Measurements from ENCODE around the gene TMEM39A.

The TMEM39A gene

DNA sequence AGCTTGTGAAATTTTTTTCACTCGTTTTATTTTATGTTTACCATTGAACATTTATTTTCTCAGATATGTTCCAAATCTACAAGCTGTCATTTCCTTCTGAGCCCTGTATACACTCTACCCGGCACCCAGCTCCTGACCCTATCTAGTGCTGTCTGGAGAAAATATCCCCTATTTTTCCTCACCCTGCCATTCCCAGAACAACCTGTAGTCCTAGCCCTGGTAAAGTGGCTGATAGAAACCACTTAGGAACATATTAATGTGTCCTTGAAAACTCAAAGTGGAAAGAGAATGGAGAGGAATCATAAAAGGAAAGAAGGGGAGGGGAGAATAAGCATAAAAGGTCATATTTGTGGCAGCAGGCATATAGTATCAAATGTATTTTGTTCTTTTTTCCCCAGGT lies 26.7 kb upstream of the TMEM39A start:
- no peak for DNase-seq
- Histone ChIP-seq H3K36me3 (replicated peaks; ENCODE audit: insufficient read depth, low read length) (no peaks in the 10 kb centered on the region), H3K4me2 (ENCODE audit: low read depth, low read length) (no peak overlapping the region)

GRCh38 chr3:119485563-119485962 lies 22.1 kb upstream of the TMEM39A start:
- Histone ChIP-seq H3K9ac (ENCODE audit: low read length) (no peak overlapping the region), H3K9me3 (replicated peaks; ENCODE audit: insufficient read depth, low read length) (no peaks in the 10 kb centered on the region), H3K27ac (ENCODE audit: low read length) (no peak overlapping the region), H3K9me2 (replicated peaks; ENCODE audit: insufficient read depth, low read length) (no peaks in the 10 kb centered on the region), H3K4me3 (ENCODE audit: low read length) (no peak overlapping the region), H3K36me3 (replicated peaks; ENCODE audit: insufficient read depth, low read length) (no peaks in the 10 kb centered on the region), H3K79me2 (ENCODE audit: low read length) (no peaks in the 10 kb centered on the region), H3K4me1 (ENCODE audit: low read length) (no peaks in the 10 kb centered on the region), H4K20me1 (ENCODE audit: insufficient read depth, low read length) (no peaks in the 10 kb centered on the region), H3K4me2 (ENCODE audit: low read depth, low read length) (no peak overlapping the region), H2AFZ (ENCODE audit: low read length) (no peak overlapping the region), H3K27me3 (replicated peaks; ENCODE audit: insufficient read depth, low read length) (no peaks in the 10 kb centered on the region), H3F3A (ENCODE audit: insufficient read depth, low read length) (no peaks in the 10 kb centered on the region)
- DNase-seq, result no peak
- TF ChIP-seq, protein P1, sequence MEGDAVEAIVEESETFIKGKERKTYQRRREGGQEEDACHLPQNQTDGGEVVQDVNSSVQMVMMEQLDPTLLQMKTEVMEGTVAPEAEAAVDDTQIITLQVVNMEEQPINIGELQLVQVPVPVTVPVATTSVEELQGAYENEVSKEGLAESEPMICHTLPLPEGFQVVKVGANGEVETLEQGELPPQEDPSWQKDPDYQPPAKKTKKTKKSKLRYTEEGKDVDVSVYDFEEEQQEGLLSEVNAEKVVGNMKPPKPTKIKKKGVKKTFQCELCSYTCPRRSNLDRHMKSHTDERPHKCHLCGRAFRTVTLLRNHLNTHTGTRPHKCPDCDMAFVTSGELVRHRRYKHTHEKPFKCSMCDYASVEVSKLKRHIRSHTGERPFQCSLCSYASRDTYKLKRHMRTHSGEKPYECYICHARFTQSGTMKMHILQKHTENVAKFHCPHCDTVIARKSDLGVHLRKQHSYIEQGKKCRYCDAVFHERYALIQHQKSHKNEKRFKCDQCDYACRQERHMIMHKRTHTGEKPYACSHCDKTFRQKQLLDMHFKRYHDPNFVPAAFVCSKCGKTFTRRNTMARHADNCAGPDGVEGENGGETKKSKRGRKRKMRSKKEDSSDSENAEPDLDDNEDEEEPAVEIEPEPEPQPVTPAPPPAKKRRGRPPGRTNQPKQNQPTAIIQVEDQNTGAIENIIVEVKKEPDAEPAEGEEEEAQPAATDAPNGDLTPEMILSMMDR (IDR thresholded peaks at IDR 0.05; ENCODE audit: low read length), result no peak
- TF ChIP-seq EZH2phosphoT487 (IDR thresholded peaks at IDR 0.05; ENCODE audit: low read length) (no peak), EZH2 (optimal IDR thresholded peaks at IDR 0.05; ENCODE audit: low read depth, low read length) (no peak)

More for the DNA sequence above, 26.7 kb upstream of the TMEM39A start:
- Histone ChIP-seq H3K4me1 (ENCODE audit: low read length) (no peaks in the 10 kb centered on the region), H2AFZ (ENCODE audit: low read length) (no peak overlapping the region), H3K79me2 (ENCODE audit: low read length) (no peaks in the 10 kb centered on the region), H3K27ac (ENCODE audit: low read length) (no peak overlapping the region), H3F3A (ENCODE audit: insufficient read depth, low read length) (no peaks in the 10 kb centered on the region), H3K9me3 (replicated peaks; ENCODE audit: insufficient read depth, low read length) (no peaks in the 10 kb centered on the region), H3K9ac (ENCODE audit: low read length) (no peak overlapping the region), H3K9me2 (replicated peaks; ENCODE audit: insufficient read depth, low read length) (no peaks in the 10 kb centered on the region), H4K20me1 (ENCODE audit: insufficient read depth, low read length) (no peaks in the 10 kb centered on the region), H3K4me3 (ENCODE audit: low read length) (no peak overlapping the region), H3K27me3 (replicated peaks; ENCODE audit: insufficient read depth, low read length) (no peaks in the 10 kb centered on the region)
- TF ChIP-seq EZH2 (optimal IDR thresholded peaks at IDR 0.05; ENCODE audit: low read depth, low read length) (no peak), EZH2phosphoT487 (IDR thresholded peaks at IDR 0.05; ENCODE audit: low read length) (no peak)
- TF ChIP-seq, protein P1 (IDR thresholded peaks at IDR 0.05; ENCODE audit: low read length), result no peak

- no peak for TF ChIP-seq EZH2 (optimal IDR thresholded peaks at IDR 0.05; ENCODE audit: low read depth, low read length)
- H3K4me2 ChIP-seq (ENCODE audit: low read depth, low read length), result no peak overlapping the region
- no peaks in the 10 kb centered on the region for H3K79me2 ChIP-seq (ENCODE audit: low read length)
- no peaks in the 10 kb centered on the region for H3K4me1 ChIP-seq (ENCODE audit: low read length)
- no peaks in the 10 kb centered on the region for H3K27me3 ChIP-seq (replicated peaks; ENCODE audit: insufficient read depth, low read length)
- H3K27ac ChIP-seq (ENCODE audit: low read length), result no peak overlapping the region
- no peaks in the 10 kb centered on the region for H3K9me3 ChIP-seq (replicated peaks; ENCODE audit: insufficient read depth, low read length)
- H3K9me2 ChIP-seq (replicated peaks; ENCODE audit: insufficient read depth, low read length), result no peaks in the 10 kb centered on the region
- no peak for DNase-seq
- no peak overlapping the region for H3K4me3 ChIP-seq (ENCODE audit: low read length)
- H3K9ac ChIP-seq (ENCODE audit: low read length), result no peak overlapping the region
- no peaks in the 10 kb centered on the region for H3K36me3 ChIP-seq (replicated peaks; ENCODE audit: insufficient read depth, low read length)
- no peaks in the 10 kb centered on the region for H3F3A ChIP-seq (ENCODE audit: insufficient read depth, low read length)
- H4K20me1 ChIP-seq (ENCODE audit: insufficient read depth, low read length), result no peaks in the 10 kb centered on the region
- no peak overlapping the region for H2AFZ ChIP-seq (ENCODE audit: low read length)
Observed at GRCh38 chr3:119483101-119483500, 19.7 kb upstream of the TMEM39A start.

DNA sequence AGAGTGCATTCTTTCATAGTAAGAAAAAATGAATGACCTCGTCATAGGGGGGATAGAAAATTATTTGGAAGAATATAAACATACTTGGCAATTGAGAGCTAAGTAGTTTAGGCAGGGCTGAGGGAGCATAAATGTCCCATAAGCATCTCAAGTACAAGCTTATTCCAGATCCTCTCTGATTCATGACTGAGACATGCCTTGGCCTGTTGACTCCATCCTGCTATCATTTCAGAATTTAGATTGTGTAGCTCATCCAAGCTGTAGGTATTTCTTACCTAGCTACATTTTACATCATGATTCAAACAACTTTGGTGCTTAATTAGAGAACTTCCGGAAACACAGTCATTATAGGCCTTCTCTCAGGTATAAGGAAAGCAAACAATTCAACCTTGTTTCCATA lies 17.7 kb upstream of the TMEM39A start:
- no peaks in the 10 kb centered on the region for H3K9me2 ChIP-seq (replicated peaks; ENCODE audit: insufficient read depth, low read length)
- TF ChIP-seq EZH2phosphoT487 (IDR thresholded peaks at IDR 0.05; ENCODE audit: low read length) (no peak), EZH2 (optimal IDR thresholded peaks at IDR 0.05; ENCODE audit: low read depth, low read length) (no peak)
- TF ChIP-seq, protein P1 (IDR thresholded peaks at IDR 0.05; ENCODE audit: low read length), result no peak
- no peaks in the 10 kb centered on the region for H3K9me3 ChIP-seq (replicated peaks; ENCODE audit: insufficient read depth, low read length)
- no peak overlapping the region for H2AFZ ChIP-seq (ENCODE audit: low read length)
- no peaks in the 10 kb centered on the region for H3K36me3 ChIP-seq (replicated peaks; ENCODE audit: insufficient read depth, low read length)
- no peak overlapping the region for H3K9ac ChIP-seq (ENCODE audit: low read length)
- H3K27me3 ChIP-seq (replicated peaks; ENCODE audit: insufficient read depth, low read length), result no peaks in the 10 kb centered on the region
- H3K4me3 ChIP-seq (ENCODE audit: low read length), result no peak overlapping the region
- no peaks in the 10 kb centered on the region for H3K79me2 ChIP-seq (ENCODE audit: low read length)
- no peaks in the 10 kb centered on the region for H4K20me1 ChIP-seq (ENCODE audit: insufficient read depth, low read length)
- no peaks in the 10 kb centered on the region for H3K4me1 ChIP-seq (ENCODE audit: low read length)
- DNase-seq, result no peak
- H3K4me2 ChIP-seq (ENCODE audit: low read depth, low read length), result no peak overlapping the region
- H3F3A ChIP-seq (ENCODE audit: insufficient read depth, low read length), result no peaks in the 10 kb centered on the region
- no peak overlapping the region for H3K27ac ChIP-seq (ENCODE audit: low read length)

Measured in MM.1S (cell line).